Transverse colon (tissue), 4 donors: ENCODE data around the gene SVOP. TPM values are rescaled to one million over a fixed set of nuclear protein-coding genes. Genes with fewer than 3 reads are reported as not detected.

ENCODE experiments used
- DNase-seq: peaks from one replicate; pipeline ENCODE4 v3.0.0-alpha.2; 2019
- H3K27ac ChIP-seq, 4 donors: fragments of 200-600 bp; sonication (generic); 2 replicates each; pipeline ENCODE4 v1.5.1; 2016 to 2018; ENCODE audit warnings: inconsistent platforms in 4 of 4
- H3K27me3 ChIP-seq: fragments of 200-600 bp; sonication (generic); 2 replicates; pipeline ENCODE4 v1.5.1; 2017; ENCODE audit warnings: inconsistent platforms
- H3K36me3 ChIP-seq, 4 donors: fragments of 200-600 bp; sonication (generic); 2 replicates each; pipeline ENCODE4 v1.5.1; 2017 to 2019; ENCODE audit warnings: inconsistent platforms in 4 of 4
- H3K4me1 ChIP-seq, 4 donors: fragments of 200-600 bp; sonication (generic); 2 replicates each; pipeline ENCODE4 v1.5.1; 2017 to 2020; ENCODE audit warnings: inconsistent platforms in 4 of 4
- H3K4me3 ChIP-seq, 4 donors: fragments of 200-600 bp; sonication (generic); 1 replicate in 1 of 4; 2 replicates in 3 of 4; pipeline versions ENCODE4 v1.5.1 to v1.6.1; 2017 to 2019; ENCODE audit warnings: inconsistent platforms in 4 of 4
- H3K9me3 ChIP-seq, 2 donors: fragments of 200-600 bp; sonication (generic); 2 replicates each; pipeline ENCODE4 v1.5.1; 2017 to 2019; ENCODE audit warnings: inconsistent platforms in 2 of 2
- CTCF ChIP-seq, 5 experiments: fragments of 200-600 bp in 3 of 5; fragments of 450-650 bp in 2 of 5; sonication (generic) in 3 of 5; IDR thresholded peaks; 1 replicate in 2 of 5; 2 replicates in 3 of 5; pipeline ENCODE4 v1.5.1; 2016 to 2017; ENCODE audit warnings: antibody characterized with exemption in 5 of 5, inconsistent platforms in 3 of 5, mild to moderate bottlenecking in 2 of 5, moderate library complexity in 1 of 5
- EP300 ChIP-seq: sonication (generic); formaldehyde crosslinking; IDR thresholded peaks from one replicate; pipeline ENCODE4 v1.6.1; 2017; ENCODE audit warnings: antibody characterized with exemption, low read depth
- POLR2A ChIP-seq: fragments of 450-650 bp; IDR thresholded peaks from one replicate; pipeline ENCODE4 v1.6.1; 2016; ENCODE audit warnings: antibody characterized with exemption, mild to moderate bottlenecking, moderate library complexity
- POLR2AphosphoS5 ChIP-seq, 3 donors: sonication (generic); formaldehyde crosslinking; IDR thresholded peaks; one replicate each; pipeline ENCODE4 v1.6.1; 2016; ENCODE audit warnings: antibody characterized with exemption in 3 of 3
- WGBS, 2 donors: methylation state at CpG; one replicate each; pipeline ENCODE4 v1.1.5; 2018; ENCODE audit warnings: low coverage in 1 of 2; 5-methylcytosine and 5-hydroxymethylcytosine counted together
- in situ Hi-C, 4 donors: fragments of 200-750 bp; cut with MboI; loops; one replicate each; pipeline versions ENCODE4 v1.15.0 to v1.15.1; 2017; ENCODE audit warnings: low sequenced_read_pairs in 3 of 4, low pct_ligation_motif_present in 1 of 4, low pct_unique_long_range_greater_than_20kb in 1 of 4
- intact Hi-C: fragments of 100-400 bp; cut with DNase I; formaldehyde crosslinking; loops from one replicate; pipeline ENCODE4 v1.15.1; 2023; ENCODE audit warnings: low total_unique reads
- total RNA-seq, 4 donors: library from RNA; depleted of rRNA; stranded (reverse); fragments of >200 nt; gene quantifications; one replicate each; pipeline ENCODE4 v1.1.0, GENCODE V29; 2016

The SVOP gene
- total RNA-seq, 4 donors from 2014 or later, result 0.16 to 0.55 TPM; not detected in 2

- intact Hi-C loops, result loop anchor here (10.0 kb wide), 1 partner anchor 345 kb away; no protein-coding TSS in a partner anchor
- DNase-seq, result no peak
- Histone ChIP-seq H3K27me3 (no peaks in the 10 kb centered on the region), H3K36me3 (no peaks in the 10 kb centered on the region), H3K4me1 (no peaks in the 10 kb centered on the region), H3K4me3 (no peak overlapping the region), H3K27ac (no peak overlapping the region), H3K9me3 (no peaks in the 10 kb centered on the region)
- in situ Hi-C loops, result loop anchor here in 1 of 4 donors (10.0 to 25.0 kb wide), 3 partner anchors 75 to 298 kb away; partner anchors contain the start of genes ALKBH2, DAO and UNG
- 46 to 70% methylated on average over 4 to 11 of the region's 11 CpGs for WGBS, 2 donors
- TF ChIP-seq CTCF (IDR thresholded peaks at IDR 0.05) (no peak), POLR2A (no peak), POLR2AphosphoS5 (IDR thresholded peaks at IDR 0.05) (no peak), EP300 (no peak)
These were observed 60.9 kb downstream of the SVOP start for GRCh38 chr12:108959748-108960655.

GRCh38 chr12:108955225-108955835 is 65.5 kb downstream of the SVOP start:
- Histone ChIP-seq H3K4me1 (peaks cover 0 to 7% (median 2%) of the 10 kb centered on the region in 4 donors), H3K36me3 (no peaks in the 10 kb centered on the region), H3K4me3 (no peak overlapping the region), H3K27me3 (no peaks in the 10 kb centered on the region), H3K27ac (no peak overlapping the region), H3K9me3 (no peaks in the 10 kb centered on the region)
- DNase-seq, result no peak
- in situ Hi-C loops (loop anchor here in 1 of 4 donors (10.0 to 25.0 kb wide), 3 partner anchors 71 to 293 kb away; partner anchors contain the start of genes ALKBH2, DAO and UNG), intact Hi-C loops (loop anchor here (10.0 kb wide), 1 partner anchor 341 kb away; no protein-coding TSS in a partner anchor)
- 21 to 45% methylated on average over 6 of the region's 6 CpGs for WGBS, 2 donors
- TF ChIP-seq POLR2AphosphoS5 (IDR thresholded peaks at IDR 0.05), result no peak
- no peak for TF ChIP-seq CTCF (IDR thresholded peaks at IDR 0.05)
- no peak for TF ChIP-seq POLR2A
- TF ChIP-seq EP300, result no peak

GRCh38 chr12:108950991-108951739 is 69.7 kb downstream of the SVOP start:
- H3K27ac ChIP-seq, result no peak overlapping the region
- 20 to 39% methylated on average over 6 to 12 of the region's 12 CpGs for WGBS, 2 donors
- H3K36me3 ChIP-seq, result no peaks in the 10 kb centered on the region
- TF ChIP-seq POLR2A (no peak), CTCF (IDR thresholded peaks at IDR 0.05) (peak; percentile 86 to 94 (median 92)), EP300 (no peak), POLR2AphosphoS5 (IDR thresholded peaks at IDR 0.05) (peak in 2 of 3 donors; percentile 61 to 70)
- peaks cover 0 to 7% (median 2%) of the 10 kb centered on the region in 4 donors for H3K4me1 ChIP-seq
- no peaks in the 10 kb centered on the region for H3K27me3 ChIP-seq
- intact Hi-C loops, result loop anchor here (10.0 kb wide), 1 partner anchor 336 kb away; no protein-coding TSS in a partner anchor
- no peaks in the 10 kb centered on the region for H3K9me3 ChIP-seq
- in situ Hi-C loops, result loop anchor here in 1 of 4 donors (10.0 to 25.0 kb wide), 3 partner anchors 66 to 289 kb away; partner anchors contain the start of genes ALKBH2, DAO and UNG
- DNase-seq, result peak; percentile 81
- H3K4me3 ChIP-seq, result no peak overlapping the region
